Uterus (tissue), 4 donors: ENCODE measurements around the gene REV3L. TPM values are rescaled to one million over a fixed set of nuclear protein-coding genes. Genes with fewer than 3 reads are reported as not detected.

Source experiments
- DNase-seq, 2 donors: peaks; one replicate each; pipeline ENCODE4 v3.0.0-alpha.2; 2019 to 2020
- H3K27ac ChIP-seq, 2 donors: fragments of 200-600 bp; sonication (generic); 1 replicate in 1 of 2; 2 replicates in 1 of 2; pipeline ENCODE4 v1.5.1; 2016 to 2018
- H3K27me3 ChIP-seq, 2 donors: fragments of 200-600 bp; sonication (generic); one replicate each; pipeline ENCODE4 v1.5.1; 2018 to 2019; ENCODE audit warnings: control low read depth in 1 of 2
- H3K36me3 ChIP-seq, 2 donors: fragments of 200-600 bp; sonication (generic); one replicate each; pipeline ENCODE4 v1.5.1; 2019; ENCODE audit warnings: control low read depth in 1 of 2
- H3K4me1 ChIP-seq, 2 donors: fragments of 200-600 bp; sonication (generic); one replicate each; pipeline ENCODE4 v1.5.1; 2018 to 2019; ENCODE audit warnings: control low read depth in 1 of 2
- H3K4me3 ChIP-seq, 2 donors: fragments of 200-600 bp; sonication (generic); 1 replicate in 1 of 2; 2 replicates in 1 of 2; pipeline ENCODE4 v1.5.1; 2018 to 2019; ENCODE audit warnings: mild to moderate bottlenecking in 1 of 2
- H3K9me3 ChIP-seq, 2 donors: fragments of 200-600 bp; sonication (generic); one replicate each; pipeline ENCODE4 v1.5.1; 2019; ENCODE audit warnings: control low read depth in 1 of 2
- POLR2A ChIP-seq, 2 donors: fragments of 450-650 bp; IDR thresholded peaks; one replicate each; pipeline ENCODE4 v1.6.1; 2016; ENCODE audit warnings: antibody characterized with exemption in 2 of 2, mild to moderate bottlenecking in 1 of 2, moderate library complexity in 1 of 2
- intact Hi-C: fragments of 100-400 bp; cut with DNase I; formaldehyde crosslinking; loops from one replicate; pipeline ENCODE4 v1.15.1; 2023; ENCODE audit warnings: low total_unique reads
- total RNA-seq, 4 donors: library from RNA; depleted of rRNA in 3 of 4; stranded (reverse); fragments of >200 nt in 3 of 4; gene quantifications; one replicate each; pipeline versions ENCODE4 v1.1.0 to v1.2.4, GENCODE V29; 2014 to 2023
- TF ChIP-seq, protein P1 (sequence below), 4 experiments: fragments of 200-600 bp in 2 of 4; fragments of 450-650 bp in 2 of 4; sonication (generic) in 2 of 4; IDR thresholded peaks; one replicate each; pipeline ENCODE4 v1.5.1; 2016 to 2019; ENCODE audit warnings: antibody characterized with exemption in 4 of 4, mild to moderate bottlenecking in 2 of 4, moderate library complexity in 1 of 4
- donor health status: DM: yes; HTN: yes; CAD: no.

Gene REV3L
- total RNA-seq, 4 donors from 2014 or later, result 67.9 to 318 (median 127) TPM

DNA sequence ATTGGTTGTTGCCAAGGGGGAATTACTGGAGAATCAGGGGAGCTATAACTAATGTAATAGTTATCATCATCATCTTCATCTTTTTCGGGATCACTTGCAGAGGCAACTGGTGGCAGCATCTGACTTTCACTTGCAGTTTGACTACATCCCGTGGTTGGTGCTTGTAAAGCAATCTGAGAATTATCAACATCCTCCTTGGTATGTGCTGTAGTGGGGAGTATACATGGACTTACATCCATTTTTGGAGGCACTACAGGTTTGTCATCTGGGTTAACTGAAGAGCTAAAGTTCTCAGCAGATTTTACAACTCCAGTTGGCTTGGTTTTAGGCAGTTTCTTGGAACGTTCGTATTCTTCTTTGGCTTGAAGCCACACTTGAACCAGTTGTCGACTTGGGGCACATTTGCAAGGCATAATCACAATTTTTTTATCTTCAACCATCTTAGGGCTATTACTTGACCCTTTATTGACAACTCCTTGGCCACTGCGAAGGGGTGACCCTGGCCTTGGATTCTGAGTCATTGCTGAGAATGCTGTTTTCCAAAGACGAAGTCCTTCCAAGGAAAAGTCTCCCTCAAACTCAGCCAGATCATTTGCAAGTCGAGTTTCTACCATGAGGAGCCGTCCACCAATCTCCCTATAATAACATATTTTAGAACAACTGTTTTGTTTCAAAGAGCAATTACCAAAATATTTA, 115.5 kb downstream of the REV3L start:
- peak in 1 of 2 donors; percentile 24 for DNase-seq
- intact Hi-C loops, result no loop called here

DNA sequence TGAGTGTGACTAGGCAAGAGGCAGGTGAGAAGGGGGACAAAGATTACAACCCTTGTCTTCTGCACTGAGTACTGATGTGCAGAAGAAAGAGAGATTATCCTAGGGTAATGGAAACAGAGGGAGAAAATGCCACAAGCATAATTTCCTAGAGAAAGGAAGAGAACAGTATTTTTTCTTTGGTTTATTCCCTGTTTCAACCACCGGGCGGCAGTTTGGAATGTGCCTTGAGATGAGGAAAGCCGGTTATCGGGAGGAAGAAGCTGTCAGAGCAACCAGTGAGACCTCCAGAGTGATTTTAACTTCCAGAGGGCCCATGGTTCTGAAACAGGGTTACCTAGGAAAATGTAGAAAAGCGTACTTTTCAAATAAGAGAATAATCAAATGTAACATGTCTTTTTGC, 121.4 kb downstream of the REV3L start:
- TF ChIP-seq, protein P1, sequence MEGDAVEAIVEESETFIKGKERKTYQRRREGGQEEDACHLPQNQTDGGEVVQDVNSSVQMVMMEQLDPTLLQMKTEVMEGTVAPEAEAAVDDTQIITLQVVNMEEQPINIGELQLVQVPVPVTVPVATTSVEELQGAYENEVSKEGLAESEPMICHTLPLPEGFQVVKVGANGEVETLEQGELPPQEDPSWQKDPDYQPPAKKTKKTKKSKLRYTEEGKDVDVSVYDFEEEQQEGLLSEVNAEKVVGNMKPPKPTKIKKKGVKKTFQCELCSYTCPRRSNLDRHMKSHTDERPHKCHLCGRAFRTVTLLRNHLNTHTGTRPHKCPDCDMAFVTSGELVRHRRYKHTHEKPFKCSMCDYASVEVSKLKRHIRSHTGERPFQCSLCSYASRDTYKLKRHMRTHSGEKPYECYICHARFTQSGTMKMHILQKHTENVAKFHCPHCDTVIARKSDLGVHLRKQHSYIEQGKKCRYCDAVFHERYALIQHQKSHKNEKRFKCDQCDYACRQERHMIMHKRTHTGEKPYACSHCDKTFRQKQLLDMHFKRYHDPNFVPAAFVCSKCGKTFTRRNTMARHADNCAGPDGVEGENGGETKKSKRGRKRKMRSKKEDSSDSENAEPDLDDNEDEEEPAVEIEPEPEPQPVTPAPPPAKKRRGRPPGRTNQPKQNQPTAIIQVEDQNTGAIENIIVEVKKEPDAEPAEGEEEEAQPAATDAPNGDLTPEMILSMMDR (IDR thresholded peaks at IDR 0.05), result peak; percentile 25 to 50 (median 36)
- no peak for TF ChIP-seq POLR2A (IDR thresholded peaks at IDR 0.05)
- H3K9me3 ChIP-seq, result no peaks in the 10 kb centered on the region
- no peaks in the 10 kb centered on the region for H3K4me1 ChIP-seq
- no peaks in the 10 kb centered on the region for H3K36me3 ChIP-seq
- intact Hi-C loops, result no loop called here
- H3K27ac ChIP-seq, result no peak overlapping the region
- H3K27me3 ChIP-seq, result no peaks in the 10 kb centered on the region
- DNase-seq, result no peak
- H3K4me3 ChIP-seq, result no peak overlapping the region

More for the DNA sequence above, 115.5 kb downstream of the REV3L start:
- Histone ChIP-seq H3K9me3 (no peaks in the 10 kb centered on the region), H3K4me1 (no peaks in the 10 kb centered on the region), H3K27ac (peak overlapping the region; percentile 42 to 46), H3K27me3 (no peaks in the 10 kb centered on the region), H3K36me3 (no peaks in the 10 kb centered on the region), H3K4me3 (no peak overlapping the region)
- TF ChIP-seq POLR2A (IDR thresholded peaks at IDR 0.05), result no peak
- TF ChIP-seq, protein P1 (IDR thresholded peaks at IDR 0.05), result no peak

DNA sequence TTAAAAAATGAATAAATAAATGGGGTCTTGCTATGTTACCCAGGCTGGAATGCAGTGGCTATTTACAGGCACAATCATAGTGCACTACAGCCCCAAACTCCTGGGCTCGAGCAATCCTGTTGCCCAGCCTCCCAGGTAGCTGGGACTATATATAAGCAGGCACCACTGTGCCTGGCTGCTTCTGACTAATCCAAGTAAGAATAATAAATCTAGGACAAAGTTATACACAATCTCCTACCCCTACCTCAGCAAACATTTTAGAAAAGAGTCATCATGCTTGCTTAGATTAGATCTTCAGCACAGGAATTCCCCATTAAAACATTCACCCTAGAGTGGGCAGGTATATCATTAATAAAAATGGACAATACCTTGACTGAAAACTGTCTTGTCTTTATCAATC, 124.6 kb downstream of the REV3L start:
- Histone ChIP-seq H3K4me3 (no peak overlapping the region), H3K27me3 (no peaks in the 10 kb centered on the region), H3K9me3 (no peaks in the 10 kb centered on the region), H3K27ac (no peak overlapping the region), H3K36me3 (no peaks in the 10 kb centered on the region), H3K4me1 (no peaks in the 10 kb centered on the region)
- no peak for DNase-seq
- TF ChIP-seq POLR2A (IDR thresholded peaks at IDR 0.05), result no peak
- TF ChIP-seq, protein P1 (IDR thresholded peaks at IDR 0.05), result no peak
- intact Hi-C loops, result no loop called here

DNA sequence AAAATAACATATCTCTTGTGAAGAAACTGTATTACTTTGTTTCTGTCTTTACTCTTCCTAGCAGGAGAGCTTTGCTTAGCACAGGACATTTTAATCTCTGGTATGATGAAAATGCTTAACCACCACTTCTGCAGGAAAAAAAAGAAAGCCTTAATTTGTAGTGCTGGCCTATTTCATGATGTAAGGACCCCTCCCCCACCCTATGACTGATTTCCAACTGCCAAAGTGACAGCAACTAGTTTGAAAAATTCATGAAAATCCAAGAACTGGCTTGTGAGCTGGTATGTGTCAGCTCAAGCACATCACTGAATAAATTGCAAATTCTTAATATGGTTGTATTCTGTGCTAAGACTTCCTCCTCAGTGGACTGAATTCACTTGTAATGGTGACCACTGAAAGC, 125.3 kb downstream of the REV3L start:
- no peak for DNase-seq
- intact Hi-C loops, result no loop called here

DNA sequence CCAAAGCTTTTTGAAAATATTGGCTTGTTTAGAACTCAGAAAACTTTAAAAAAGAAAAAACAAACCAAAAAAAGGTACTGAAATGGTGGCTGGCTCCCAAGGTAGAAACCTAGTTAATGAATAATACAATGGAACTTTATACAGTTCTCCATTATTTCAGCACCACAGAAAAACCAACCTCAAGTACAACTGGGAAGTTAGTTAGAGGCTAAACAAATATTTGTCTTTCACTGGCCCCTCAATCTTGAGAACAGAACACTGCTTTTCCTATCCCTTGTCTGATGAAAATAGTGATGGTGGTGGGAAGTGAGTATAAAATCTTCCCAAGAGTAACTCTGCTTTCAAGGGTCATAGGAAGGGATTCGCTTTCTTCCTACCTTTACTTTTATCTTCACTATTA, 126.5 kb downstream of the REV3L start:
- Histone ChIP-seq H3K27me3 (no peaks in the 10 kb centered on the region), H3K36me3 (no peaks in the 10 kb centered on the region), H3K4me3 (no peak overlapping the region), H3K9me3 (no peaks in the 10 kb centered on the region), H3K4me1 (no peaks in the 10 kb centered on the region), H3K27ac (no peak overlapping the region)
- DNase-seq, result no peak
- TF ChIP-seq, protein P1 (IDR thresholded peaks at IDR 0.05), result no peak
- TF ChIP-seq POLR2A (IDR thresholded peaks at IDR 0.05), result no peak
- intact Hi-C loops, result no loop called here

More for the DNA sequence above, 125.3 kb downstream of the REV3L start:
- no peak overlapping the region for H3K4me3 ChIP-seq
- TF ChIP-seq, protein P1 (IDR thresholded peaks at IDR 0.05), result no peak
- TF ChIP-seq POLR2A (IDR thresholded peaks at IDR 0.05), result no peak
- H3K4me1 ChIP-seq, result no peaks in the 10 kb centered on the region
- H3K27me3 ChIP-seq, result no peaks in the 10 kb centered on the region
- no peaks in the 10 kb centered on the region for H3K9me3 ChIP-seq
- H3K36me3 ChIP-seq, result no peaks in the 10 kb centered on the region
- H3K27ac ChIP-seq, result no peak overlapping the region
